CD4-positive, CD25-positive, alpha-beta regulatory T cell (primary cell): Measurements from ENCODE around the gene ITPKC. TPM values are rescaled to one million over a fixed set of nuclear protein-coding genes. Genes with fewer than 3 reads are reported as not detected.
"Not testable (repeated sequence)": the region's sequence is repeated elsewhere in the genome, so short reads cannot be mapped to it uniquely, and the experiment has no call there.

Source experiments
- ATAC-seq, 2 donors: fragments of 150-1000 bp; cut with Tn5 transposase; one replicate each; pipeline ENCODE4 v1.10.0; 2021; ENCODE audit warnings: low read depth in 2 of 2, moderate number of reproducible peaks in 2 of 2, moderate library complexity in 1 of 2
- DNase-seq, 3 donors: peaks; one replicate each; pipeline versions ENCODE4 v3.0.0 to v3.0.0-alpha.2; 2012 to 2022; ENCODE audit warnings: mixed read lengths in 1 of 3
- H3K27ac ChIP-seq: one replicate; pipeline ENCODE4 v1.7.0; 2013; ENCODE audit warnings: mild to moderate bottlenecking, low read length; ENCODE audit not compliant: insufficient read depth, poor library complexity, severe bottlenecking
- H3K27me3 ChIP-seq: one replicate; pipeline ENCODE4 v1.7.0; 2013; ENCODE audit warnings: low read length; ENCODE audit not compliant: control insufficient read depth, insufficient read depth
- H3K36me3 ChIP-seq: one replicate; pipeline ENCODE4 v1.7.0; 2013; ENCODE audit warnings: mild to moderate bottlenecking, low read length, moderate library complexity; ENCODE audit not compliant: control insufficient read depth, insufficient read depth
- H3K4me1 ChIP-seq: 2 replicates; pipeline ENCODE4 v1.7.0; 2013; ENCODE audit warnings: mild to moderate bottlenecking, low read length; ENCODE audit not compliant: insufficient read depth, control insufficient read depth, poor library complexity, severe bottlenecking
- H3K4me3 ChIP-seq: one replicate; pipeline ENCODE4 v1.7.0; 2013; ENCODE audit warnings: low read depth, mild to moderate bottlenecking, low read length, moderate library complexity
- H3K9me3 ChIP-seq, 2 experiments: 1 replicate in 1 of 2; 2 replicates in 1 of 2; pipeline ENCODE4 v1.7.0; 2013; ENCODE audit warnings: low read length in 2 of 2, mild to moderate bottlenecking in 1 of 2, moderate library complexity in 1 of 2; ENCODE audit not compliant: control insufficient read depth in 2 of 2
- H3K27ac Mint-ChIP-seq, 3 donors: one replicate each; pipeline ENCODE4 v1.8.0; 2020 to 2022; ENCODE audit warnings: mild to moderate bottlenecking in 3 of 3, mixed read lengths in 3 of 3, moderate library complexity in 2 of 3
- H3K27me3 Mint-ChIP-seq: one replicate; pipeline ENCODE4 v1.8.0; 2022; ENCODE audit warnings: mild to moderate bottlenecking, mixed read lengths
- H3K36me3 Mint-ChIP-seq: one replicate; pipeline ENCODE4 v1.8.0; 2020; ENCODE audit warnings: mixed read lengths
- H3K4me1 Mint-ChIP-seq, 4 donors: one replicate each; pipeline ENCODE4 v1.8.0; 2020 to 2022; ENCODE audit warnings: mixed read lengths in 4 of 4, mild to moderate bottlenecking in 1 of 4
- H3K4me3 Mint-ChIP-seq, 4 donors: one replicate each; pipeline ENCODE4 v1.8.0; 2020 to 2022; ENCODE audit warnings: mild to moderate bottlenecking in 4 of 4, mixed read lengths in 4 of 4, moderate library complexity in 3 of 4
- H3K9me3 Mint-ChIP-seq, 7 donors: one replicate each; pipeline ENCODE4 v1.8.0; 2020 to 2022; ENCODE audit warnings: mixed read lengths in 7 of 7, mild to moderate bottlenecking in 3 of 7, moderate library complexity in 2 of 7
- polyA plus RNA-seq, 4 donors: library from polyadenylated mRNA; unstranded; fragments of 300-500 nt; fragmentation: Illumina TruSeq; gene quantifications; one replicate each; pipeline ENCODE4 v1.2.3, GENCODE V29; 2021
- total RNA-seq: library from RNA; stranded (reverse); gene quantifications from one replicate; pipeline ENCODE4 v1.2.3, GENCODE V29; 2022

ITPKC gene
- total and polyA plus RNA-seq, 5 donors from 2014 or later: 2.2 to 5.6 (median 4.5) TPM

DNA sequence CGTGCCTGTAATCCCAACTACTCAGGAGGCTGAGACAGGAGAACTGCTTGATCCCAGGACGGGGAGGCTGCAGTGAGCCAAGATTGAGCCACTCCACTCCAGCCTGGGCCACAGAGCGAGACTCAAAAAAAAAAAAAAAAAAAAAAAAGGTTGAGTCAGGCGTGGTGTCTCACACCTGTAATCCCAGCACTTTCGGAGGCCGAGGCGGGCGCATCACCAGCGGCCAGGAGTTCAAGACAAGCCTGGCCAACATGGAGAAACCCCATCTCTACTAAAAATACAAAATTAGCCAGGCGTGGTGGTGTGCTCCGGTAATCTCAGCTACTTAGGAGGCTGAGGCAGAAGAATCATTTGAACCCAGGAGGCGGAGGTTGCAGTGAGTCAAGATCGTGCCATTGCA lies 49.5 kb downstream of the ITPKC start:
- H3K27me3 Mint-ChIP-seq, H3K9me3 Mint-ChIP-seq, H3K27me3 ChIP-seq, DNase-seq, H3K27ac Mint-ChIP-seq, H3K9me3 ChIP-seq, H3K27ac ChIP-seq, H3K4me1 ChIP-seq, H3K4me3 Mint-ChIP-seq, H3K4me3 ChIP-seq, ATAC-seq: not testable (repeated sequence)
- H3K36me3 ChIP-seq: peaks cover 52% of the 10 kb centered on the region
- H3K4me1 Mint-ChIP-seq: peaks cover 5 to 22% (median 7%) of the 10 kb centered on the region in 4 donors
- peaks cover 37% of the 10 kb centered on the region for H3K36me3 Mint-ChIP-seq

DNA sequence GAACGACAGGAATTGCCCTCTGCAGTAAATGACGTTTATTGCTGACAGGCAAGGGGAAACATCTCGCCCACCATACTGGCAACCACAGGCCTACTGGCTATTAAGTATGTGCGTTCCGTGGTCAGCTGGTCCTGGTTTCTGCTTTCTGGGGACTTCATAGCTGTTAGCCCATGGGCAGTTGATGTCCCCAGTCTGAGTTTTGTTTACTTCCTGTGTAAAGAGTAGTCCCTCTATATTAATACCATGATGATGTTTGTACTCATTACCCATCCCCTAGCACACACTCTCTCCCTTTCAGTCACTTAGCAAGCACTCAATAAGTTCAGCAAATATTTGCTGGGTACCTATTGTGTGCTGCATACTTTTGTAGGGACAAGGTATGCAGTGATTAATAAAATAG lies 52.0 kb downstream of the ITPKC start:
- H3K4me3 Mint-ChIP-seq: peak overlapping the region in 1 of 4 donors; percentile 32
- Histone ChIP-seq H3K36me3 (peaks cover 27% of the 10 kb centered on the region), H3K4me1 (no peaks in the 10 kb centered on the region), H3K27me3 (no peaks in the 10 kb centered on the region), H3K9me3 (no peaks in the 10 kb centered on the region), H3K4me3 (no peak overlapping the region), H3K27ac (no peak overlapping the region)
- peaks cover 0 to 3% (median 0%) of the 10 kb centered on the region in 7 donors for H3K9me3 Mint-ChIP-seq
- ATAC-seq (no peak), DNase-seq (no peak)
- no peaks in the 10 kb centered on the region for H3K27me3 Mint-ChIP-seq
- peaks cover 5 to 17% (median 7%) of the 10 kb centered on the region in 4 donors for H3K4me1 Mint-ChIP-seq
- H3K36me3 Mint-ChIP-seq: peaks cover 19% of the 10 kb centered on the region
- H3K27ac Mint-ChIP-seq: no peak overlapping the region

DNA sequence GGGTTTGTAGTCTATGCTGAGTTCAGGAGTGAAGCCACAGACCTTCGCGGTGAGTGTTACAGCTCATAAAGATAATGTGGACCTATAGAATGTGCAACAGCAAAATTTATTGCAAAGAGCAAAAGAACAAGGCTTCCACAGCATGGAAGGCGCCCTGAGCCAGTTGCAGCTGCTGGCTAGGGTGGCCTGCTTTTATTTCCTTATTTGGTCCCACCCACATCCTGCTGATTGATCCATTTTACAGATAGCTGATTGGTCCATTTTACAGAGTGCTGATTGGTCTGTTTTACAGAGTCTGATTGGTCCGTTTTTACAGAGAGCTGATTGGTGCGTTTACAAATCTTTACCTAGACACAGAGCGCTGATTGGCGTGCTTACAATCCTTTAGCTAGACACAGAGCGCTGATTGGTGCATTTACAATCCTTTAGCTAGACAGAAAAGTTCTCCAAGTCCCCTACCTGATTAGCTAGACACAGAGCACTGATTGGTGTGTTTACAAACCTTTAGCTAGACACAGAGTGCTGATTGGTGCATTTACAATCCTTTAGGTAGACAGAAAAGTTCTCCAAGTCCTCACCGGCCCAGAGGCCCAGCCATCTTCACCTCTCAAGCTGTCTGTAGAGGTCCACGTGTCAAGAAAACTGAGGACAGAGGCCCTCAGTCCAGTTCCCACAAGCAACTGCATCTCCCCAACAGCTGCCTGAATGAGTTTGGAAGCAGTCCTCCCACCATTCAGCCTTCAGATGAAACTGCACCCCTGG lies 54.4 kb downstream of the ITPKC start:
- ATAC-seq (peak in 1 of 2 donors; percentile 25), DNase-seq (peak in 2 of 3 donors; percentile 44 to 60)
- H3K27ac ChIP-seq, H3K27me3 ChIP-seq, H3K4me1 ChIP-seq, H3K9me3 Mint-ChIP-seq, H3K27me3 Mint-ChIP-seq, H3K4me3 ChIP-seq, H3K36me3 ChIP-seq, H3K9me3 ChIP-seq: not testable (repeated sequence)
- Mint-ChIP-seq H3K4me3 (peak overlapping the region in 1 of 4 donors; percentile 67), H3K4me1 (peaks cover 5 to 11% (median 7%) of the 10 kb centered on the region in 4 donors), H3K36me3 (peaks cover 10% of the 10 kb centered on the region), H3K27ac (peak overlapping the region; percentile 12 to 67 (median 60))

DNA sequence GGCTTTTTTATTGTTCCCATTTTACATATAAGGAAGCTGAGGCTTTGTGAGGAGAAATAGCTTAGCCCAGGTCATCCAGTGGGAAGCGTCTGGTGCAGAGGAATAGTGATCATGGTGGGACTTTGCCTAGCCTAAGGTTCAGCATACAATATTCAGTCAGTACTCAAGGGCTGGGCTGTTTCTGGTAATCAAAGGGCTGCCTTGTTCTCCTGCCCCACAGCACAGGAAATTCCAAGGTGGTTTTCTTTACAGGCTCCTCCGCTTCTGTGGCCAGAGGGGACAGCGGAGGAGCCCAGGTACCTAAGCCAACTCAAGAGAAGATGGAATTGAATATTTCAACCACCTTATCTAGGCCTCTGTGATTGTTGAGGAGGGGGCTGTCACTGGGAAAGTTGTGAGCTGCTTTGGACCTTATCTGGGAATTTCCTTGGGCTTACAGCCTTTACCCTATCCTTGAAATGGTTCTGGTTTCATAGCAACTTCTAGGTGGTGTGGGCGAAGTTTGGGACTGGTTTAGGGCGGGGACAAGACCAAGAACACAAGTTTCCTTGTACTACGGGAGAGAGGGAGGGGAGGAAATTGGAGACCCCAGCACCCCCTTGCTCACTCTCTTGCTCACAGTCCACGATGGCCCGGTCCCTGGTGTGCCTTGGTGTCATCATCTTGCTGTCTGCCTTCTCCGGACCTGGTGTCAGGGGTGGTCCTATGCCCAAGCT lies 58.2 kb downstream of the ITPKC start, which contains the start of gene MIA:
TSS of gene MIA (plus strand) at position 606 of the 716 bp plus-strand sequence. CDS start at position 628, 22 bp downstream.
- Mint-ChIP-seq H3K9me3 (peaks cover 0 to 3% (median 0%) of the 10 kb centered on the region in 7 donors), H3K27ac (peak within 1 kb of the TSS in 2 of 3 donors; percentile 69 to 97), H3K4me1 (peaks cover 6 to 40% (median 24%) of the 10 kb centered on the region in 4 donors), H3K4me3 (peak within 1 kb of the TSS in 3 of 4 donors; percentile 22 to 79 (median 37)), H3K27me3 (peaks cover 8% of the 10 kb centered on the region), H3K36me3 (peaks cover 9% of the 10 kb centered on the region)
- Histone ChIP-seq H3K9me3 (no peaks in the 10 kb centered on the region), H3K4me3 (no peak within 1 kb of the TSS), H3K36me3 (no peaks in the 10 kb centered on the region), H3K27me3 (no peaks in the 10 kb centered on the region), H3K27ac (no peak within 1 kb of the TSS), H3K4me1 (peaks cover 22% of the 10 kb centered on the region)
- DNase-seq: no peak
- no peak for ATAC-seq

DNA sequence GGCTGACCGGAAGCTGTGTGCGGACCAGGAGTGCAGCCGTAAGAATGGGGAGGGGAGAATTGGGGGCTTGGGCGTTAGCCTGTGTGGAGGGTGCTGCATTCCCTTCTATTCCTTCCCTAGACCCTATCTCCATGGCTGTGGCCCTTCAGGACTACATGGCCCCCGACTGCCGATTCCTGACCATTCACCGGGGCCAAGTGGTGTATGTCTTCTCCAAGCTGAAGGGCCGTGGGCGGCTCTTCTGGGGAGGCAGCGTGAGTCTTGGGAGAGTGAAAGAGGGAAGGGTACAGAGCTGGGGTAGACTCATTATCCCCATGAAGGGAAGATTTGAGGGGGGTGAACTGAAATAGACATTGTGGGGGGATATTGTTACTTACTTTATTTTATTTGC lies 58.7 kb downstream of the ITPKC start:
- peak overlapping the region in 1 of 3 donors; percentile 41 for H3K27ac Mint-ChIP-seq
- H3K9me3 ChIP-seq: no peaks in the 10 kb centered on the region
- peaks cover 6 to 43% (median 24%) of the 10 kb centered on the region in 4 donors for H3K4me1 Mint-ChIP-seq
- H3K36me3 Mint-ChIP-seq: peaks cover 8% of the 10 kb centered on the region
- H3K27ac ChIP-seq: no peak overlapping the region
- H3K36me3 ChIP-seq: no peaks in the 10 kb centered on the region
- H3K4me3 ChIP-seq: no peak overlapping the region
- peaks cover 8% of the 10 kb centered on the region for H3K27me3 Mint-ChIP-seq
- H3K9me3 Mint-ChIP-seq: peaks cover 0 to 3% (median 0%) of the 10 kb centered on the region in 7 donors
- H3K4me3 Mint-ChIP-seq: peak overlapping the region in 1 of 4 donors; percentile 78
- DNase-seq: no peak
- no peaks in the 10 kb centered on the region for H3K27me3 ChIP-seq
- peaks cover 22% of the 10 kb centered on the region for H3K4me1 ChIP-seq
- ATAC-seq: no peak

DNA sequence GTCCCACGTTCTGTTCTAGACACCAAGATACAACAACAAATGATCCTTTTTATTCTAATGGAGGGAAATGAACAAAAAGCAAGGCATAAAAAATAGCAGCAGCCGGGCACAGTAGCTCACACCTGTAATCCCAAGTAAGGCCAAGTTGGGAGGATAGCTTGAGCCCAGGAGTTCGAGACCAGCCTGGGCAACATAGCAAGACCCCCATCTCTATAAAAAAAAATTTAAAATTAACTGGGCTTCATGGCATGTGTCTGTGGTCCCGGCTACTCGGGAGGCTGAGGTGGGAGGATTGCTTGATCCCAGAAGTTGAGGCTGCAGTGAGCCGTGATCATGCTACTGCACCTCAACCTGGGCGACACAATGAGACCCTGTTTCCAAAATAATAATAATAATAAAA lies 59.5 kb downstream of the ITPKC start:
- Mint-ChIP-seq H3K9me3 (no peaks in the 10 kb centered on the region), H3K4me1 (peaks cover under 1 to 40% (median 19%) of the 10 kb centered on the region in 4 donors), H3K27me3 (peaks cover 8% of the 10 kb centered on the region), H3K4me3 (peak overlapping the region in 3 of 4 donors; percentile 22 to 98 (median 79)), H3K36me3 (peaks cover 6% of the 10 kb centered on the region), H3K27ac (peak overlapping the region; percentile 69 to 98 (median 97))
- DNase-seq: no peak
- H3K4me3 ChIP-seq: no peak overlapping the region
- no peak for ATAC-seq
- peaks cover under 1% of the 10 kb centered on the region for H3K36me3 ChIP-seq
- no peaks in the 10 kb centered on the region for H3K9me3 ChIP-seq
- peaks cover 22% of the 10 kb centered on the region for H3K4me1 ChIP-seq
- H3K27ac ChIP-seq: no peak overlapping the region
- H3K27me3 ChIP-seq: no peaks in the 10 kb centered on the region

DNA sequence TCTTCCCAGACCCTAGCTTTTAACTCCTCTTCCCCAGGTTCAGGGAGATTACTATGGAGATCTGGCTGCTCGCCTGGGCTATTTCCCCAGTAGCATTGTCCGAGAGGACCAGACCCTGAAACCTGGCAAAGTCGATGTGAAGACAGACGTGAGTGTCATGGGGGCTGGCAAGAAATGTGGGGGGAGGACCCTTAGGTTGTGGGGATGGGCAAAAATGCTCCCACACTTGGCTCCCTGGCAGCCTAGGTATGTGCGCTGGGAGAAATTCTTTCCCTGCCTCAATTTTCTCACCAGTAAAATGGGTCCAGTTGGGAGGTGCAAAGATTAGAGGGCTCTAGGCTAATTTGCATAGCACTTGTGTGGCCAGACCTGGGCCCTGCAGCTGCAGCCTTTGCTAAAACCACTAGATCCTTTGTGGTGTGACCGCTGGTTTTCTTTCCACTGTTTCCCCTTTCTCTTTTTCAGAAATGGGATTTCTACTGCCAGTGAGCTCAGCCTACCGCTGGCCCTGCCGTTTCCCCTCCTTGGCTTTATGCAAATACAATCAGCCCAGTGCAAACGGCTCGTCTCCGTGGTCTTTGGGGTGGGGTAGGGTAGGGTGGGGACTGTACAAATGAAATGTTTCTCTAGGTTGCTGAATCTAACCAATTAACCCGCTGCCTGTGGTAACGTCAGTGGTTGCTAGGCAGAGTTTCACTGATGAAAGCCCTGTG lies 60.2 kb downstream of the ITPKC start:
- Histone ChIP-seq H3K27me3 (no peaks in the 10 kb centered on the region), H3K27ac (peak overlapping the region; percentile 98), H3K4me3 (peak overlapping the region; percentile 97), H3K4me1 (peaks cover 22% of the 10 kb centered on the region), H3K9me3 (no peaks in the 10 kb centered on the region), H3K36me3 (peaks cover 2% of the 10 kb centered on the region)
- H3K9me3 Mint-ChIP-seq: no peaks in the 10 kb centered on the region
- H3K27ac Mint-ChIP-seq: peak overlapping the region; percentile 94 to 98 (median 97)
- peaks cover 8% of the 10 kb centered on the region for H3K27me3 Mint-ChIP-seq
- peaks cover 9% of the 10 kb centered on the region for H3K36me3 Mint-ChIP-seq
- H3K4me3 Mint-ChIP-seq: peak overlapping the region; percentile 94 to 99 (median 98)
- DNase-seq (peak; percentile 87 to 97 (median 90)), ATAC-seq (peak; percentile 68 to 70)
- H3K4me1 Mint-ChIP-seq: peaks cover 0 to 42% (median 19%) of the 10 kb centered on the region in 4 donors
